ENCODE results near the gene ANTKMT.

ANTKMT gene

DNA sequence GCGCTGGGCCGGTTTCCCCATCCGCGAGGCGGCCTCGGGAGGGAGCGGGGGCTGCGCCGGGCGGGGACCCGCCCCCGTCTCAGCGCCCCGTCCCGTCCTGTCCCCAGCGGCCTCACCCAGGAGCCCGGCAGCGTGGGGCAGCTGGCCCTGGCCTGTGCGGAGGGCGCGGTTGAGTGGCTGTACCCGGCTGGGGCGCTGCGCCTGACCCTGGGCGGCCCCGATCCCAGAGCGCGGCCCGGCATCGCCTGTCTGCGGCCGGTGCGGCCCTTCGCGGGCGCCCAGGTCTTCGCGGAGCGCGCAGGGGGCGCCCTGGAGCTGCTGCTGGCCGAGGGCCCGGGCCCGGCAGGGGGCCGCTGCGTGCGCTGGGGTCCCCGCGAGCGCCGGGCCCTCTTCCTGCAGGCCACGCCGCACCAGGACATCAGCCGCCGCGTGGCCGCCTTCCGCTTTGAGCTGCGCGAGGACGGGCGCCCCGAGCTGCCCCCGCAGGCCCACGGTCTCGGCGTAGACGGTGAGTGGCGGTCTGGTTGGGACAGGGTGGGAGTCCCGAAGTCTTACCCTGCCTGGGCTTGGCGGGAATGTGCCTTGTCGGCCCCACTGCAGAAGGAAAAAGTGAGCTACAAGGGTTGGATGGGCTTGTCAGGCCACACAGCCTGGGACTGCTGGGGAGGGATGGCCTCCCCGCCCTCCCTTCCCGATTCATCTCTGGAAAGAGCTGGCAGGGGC lies 5.3 kb upstream of the ANTKMT start:
- peak; percentile 50 to 68 for DNase-seq

DNA sequence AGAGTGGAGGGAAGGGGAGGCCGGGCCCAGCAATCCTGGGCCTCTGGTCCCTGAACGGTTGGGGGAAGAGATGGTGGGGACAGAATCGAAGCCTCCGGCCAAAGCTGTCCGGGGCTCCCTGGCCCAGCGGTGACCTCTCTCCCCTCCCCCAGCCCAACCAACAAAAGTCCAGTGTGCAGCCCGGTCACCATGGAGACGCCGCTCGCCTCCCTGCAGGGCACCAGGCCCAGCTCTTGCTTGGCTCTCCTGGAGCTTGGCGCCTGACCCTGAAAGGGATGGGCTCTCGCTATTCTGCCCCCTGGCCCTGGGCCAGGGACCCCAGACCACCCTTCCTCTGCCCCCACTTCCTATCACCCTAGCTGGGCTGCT lies 4.8 kb upstream of the ANTKMT start:
- DNase-seq = no peak

DNA sequence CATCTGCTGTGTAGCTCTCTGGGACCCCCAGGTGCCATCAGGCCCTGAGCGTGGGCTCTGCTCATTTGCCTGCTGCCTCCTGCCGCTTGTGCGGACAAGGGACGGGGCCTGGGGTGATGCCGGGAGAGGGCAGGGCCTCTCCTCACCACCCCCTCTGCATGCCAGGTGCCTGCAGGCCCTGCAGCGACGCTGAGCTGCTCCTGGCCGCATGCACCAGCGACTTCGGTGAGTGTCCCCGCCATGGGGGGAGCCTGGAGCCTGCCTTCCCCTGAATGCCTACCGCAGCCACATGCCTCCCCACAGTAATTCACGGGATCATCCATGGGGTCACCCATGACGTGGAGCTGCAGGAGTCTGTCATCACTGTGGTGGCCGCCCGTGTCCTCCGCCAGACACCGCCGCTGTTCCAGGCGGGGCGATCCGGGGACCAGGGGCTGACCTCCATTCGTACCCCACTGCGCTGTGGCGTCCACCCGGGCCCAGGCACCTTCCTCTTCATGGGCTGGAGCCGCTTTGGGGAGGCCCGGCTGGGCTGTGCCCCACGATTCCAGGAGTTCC lies 4.1 kb upstream of the ANTKMT start:
- DNase-seq = no peak

DNA sequence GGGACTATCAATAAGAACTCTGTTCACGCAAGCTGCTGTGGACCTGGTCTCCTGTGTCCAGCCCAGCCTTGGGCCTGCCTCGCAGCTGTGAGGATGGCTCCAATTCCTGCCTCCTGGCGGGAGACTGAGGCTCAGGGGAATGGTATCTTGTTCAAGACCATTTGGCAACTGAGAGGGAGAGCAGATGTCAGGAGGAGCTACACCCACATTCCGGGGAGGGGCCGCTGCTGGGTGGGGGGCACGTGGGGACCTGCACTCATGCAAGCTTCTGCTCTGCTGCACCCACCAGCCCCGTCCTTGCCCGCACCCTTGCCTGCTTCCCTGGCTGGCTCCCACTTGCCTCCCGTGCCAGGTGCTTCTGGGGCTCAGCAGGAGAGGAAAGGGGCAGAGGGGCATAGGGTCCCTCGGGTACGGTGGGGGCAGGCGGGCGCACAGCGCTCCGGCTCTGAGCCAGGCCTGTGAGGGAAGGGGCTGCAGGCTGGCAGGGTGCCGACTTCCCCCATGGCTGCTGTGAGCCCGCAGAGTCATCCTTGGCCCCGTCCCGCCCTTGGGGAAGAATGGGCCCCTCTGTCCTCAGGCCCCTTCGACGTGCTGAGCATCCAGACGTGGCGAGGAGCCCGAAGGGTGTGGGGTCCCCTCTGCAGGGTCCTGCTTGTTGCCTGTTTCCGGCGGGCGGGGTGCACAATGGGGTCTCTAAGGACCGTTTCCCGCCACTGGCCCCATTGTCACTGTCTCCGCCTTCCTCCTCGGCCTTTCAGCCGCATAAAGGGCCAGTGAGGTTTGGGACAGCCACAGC lies 3.3 kb upstream of the ANTKMT start:
- no peak for DNase-seq

DNA sequence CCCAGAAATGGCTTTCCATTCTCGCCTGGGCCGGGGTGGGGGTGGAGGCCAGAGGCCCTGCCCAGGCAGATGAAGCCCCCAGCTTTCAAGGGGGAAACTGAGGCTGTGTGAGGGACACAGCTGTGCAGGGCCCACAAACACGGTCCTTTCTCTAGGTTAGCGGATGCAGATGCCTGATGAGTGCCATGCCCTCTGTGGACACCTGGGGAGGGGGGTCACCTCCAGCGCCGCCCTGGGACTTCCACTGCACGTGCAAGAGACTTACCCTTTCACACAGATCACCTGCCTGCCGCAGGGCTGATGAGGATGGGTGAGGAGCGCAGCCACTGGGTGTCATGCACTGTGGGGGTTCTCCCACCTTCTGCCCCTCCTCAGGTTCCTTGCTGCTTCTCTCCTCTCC lies 2.6 kb upstream of the ANTKMT start:
- DNase-seq = no peak

DNA sequence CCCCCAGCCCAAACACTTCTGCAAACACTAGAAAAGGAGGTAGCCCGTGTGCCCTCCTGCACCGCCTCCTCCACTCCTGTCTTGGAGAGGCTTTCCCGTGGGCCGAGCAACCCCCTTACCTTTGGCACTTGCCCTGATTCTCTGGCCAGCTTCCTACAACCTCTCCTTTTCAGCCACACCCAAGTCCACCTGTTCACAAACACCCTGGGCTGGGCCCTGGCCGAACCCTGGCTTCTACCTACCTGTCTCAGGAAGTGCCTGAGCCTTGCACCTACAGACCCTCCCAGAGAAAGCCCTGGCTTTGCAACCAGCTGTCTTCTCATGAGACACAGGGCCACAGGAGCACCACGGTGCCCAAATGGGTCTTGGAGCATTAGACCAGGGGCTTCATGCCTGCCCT lies 2.0 kb upstream of the ANTKMT start:
- DNase-seq = no peak

DNA sequence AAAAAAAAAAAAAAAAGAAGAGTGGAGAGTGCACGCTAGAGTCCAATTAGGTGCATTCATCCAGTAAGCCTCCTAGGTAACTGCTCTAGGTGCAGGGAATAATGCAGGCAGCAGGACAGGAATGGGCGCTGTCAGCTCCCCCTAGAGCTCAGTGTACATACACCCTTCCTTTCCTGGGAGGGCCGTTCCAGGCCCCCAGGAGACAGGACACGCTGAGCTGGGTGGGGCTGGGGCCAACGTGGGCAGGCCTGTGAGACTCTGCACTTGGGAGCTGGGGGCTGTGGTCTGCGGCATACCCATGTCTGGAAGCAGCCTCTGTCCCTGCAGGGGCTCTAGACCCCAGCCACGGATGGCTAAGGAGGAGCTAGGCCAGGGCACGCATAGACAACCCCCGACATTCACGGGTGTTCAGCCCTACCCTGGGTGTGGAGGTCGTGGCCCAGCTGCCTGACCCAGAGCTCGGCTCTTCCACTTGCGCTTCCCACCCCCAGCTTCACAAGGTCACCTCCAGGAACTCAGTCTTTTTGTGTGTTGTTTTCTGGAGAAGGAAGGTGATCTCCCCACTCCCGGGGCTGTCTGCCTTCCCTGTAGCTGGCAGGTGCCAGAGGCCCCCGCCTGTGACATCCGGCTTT lies 1.0 kb upstream of the ANTKMT start:
- DNase-seq = no peak

DNA sequence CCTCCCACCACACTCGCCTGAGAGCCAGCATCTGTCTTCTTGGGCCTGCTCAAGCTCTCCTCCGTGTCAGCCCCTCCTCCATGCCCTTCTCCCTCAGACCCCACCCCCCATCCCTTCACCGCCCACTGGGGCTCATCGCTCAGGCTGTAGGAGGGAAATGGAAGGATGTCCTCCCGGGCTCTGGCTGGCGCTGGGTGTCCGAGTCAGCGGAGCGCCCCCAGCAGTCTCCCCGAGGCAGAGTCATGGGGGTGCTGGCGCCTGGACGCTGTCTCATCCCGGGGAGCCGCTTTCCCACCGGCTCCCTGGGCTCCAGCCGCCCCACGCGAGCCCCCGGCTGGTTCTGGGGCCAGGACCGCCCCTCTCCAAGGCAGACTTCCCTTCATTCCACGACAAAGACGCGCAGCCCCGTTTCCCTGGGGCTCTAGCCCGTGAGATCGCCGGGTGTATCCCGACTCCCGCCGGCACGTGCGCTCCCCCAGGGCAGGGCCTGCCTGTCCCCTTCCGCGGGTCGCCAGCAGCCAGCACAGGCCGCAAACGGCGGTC lies 428 bp upstream of the ANTKMT start:
- DNase-seq = peak; percentile 74 to 78

DNA sequence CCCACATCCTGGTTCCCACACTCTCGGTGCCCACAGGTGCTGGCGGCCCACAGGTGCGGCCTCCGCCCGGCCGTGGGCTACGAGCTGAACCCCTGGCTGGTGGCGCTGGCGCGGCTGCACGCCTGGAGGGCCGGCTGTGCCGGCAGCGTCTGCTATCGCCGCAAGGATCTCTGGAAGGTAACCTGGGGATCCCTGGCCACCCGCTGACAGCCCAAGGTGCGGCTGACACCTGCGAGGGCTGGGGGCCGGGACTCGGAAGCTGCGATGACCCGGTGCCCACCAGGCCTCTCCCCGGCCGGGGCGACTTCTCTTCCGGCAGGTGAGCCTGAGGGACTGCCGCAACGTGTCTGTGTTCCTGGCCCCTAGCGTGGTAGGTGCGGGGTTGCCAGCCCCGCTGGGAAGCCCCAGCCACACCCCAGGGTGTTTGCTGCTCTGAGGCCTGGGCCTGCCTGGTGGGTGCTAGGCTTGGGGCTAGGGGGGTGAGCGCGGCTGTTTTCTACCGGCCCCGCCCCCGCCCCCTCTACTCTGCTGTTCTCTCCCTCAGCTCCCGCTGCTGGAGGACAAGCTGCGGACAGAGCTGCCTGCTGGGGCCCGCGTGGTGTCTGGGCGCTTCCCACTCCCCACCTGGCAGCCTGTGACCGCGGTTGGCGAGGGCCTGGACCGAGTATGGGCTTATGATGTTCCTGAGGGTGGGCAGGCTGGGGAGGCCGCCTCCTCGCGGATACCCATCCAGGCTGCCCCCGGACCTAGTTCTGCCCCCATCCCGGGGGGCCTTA lies 1.0 kb downstream of the ANTKMT start:
- no peak for DNase-seq

DNA sequence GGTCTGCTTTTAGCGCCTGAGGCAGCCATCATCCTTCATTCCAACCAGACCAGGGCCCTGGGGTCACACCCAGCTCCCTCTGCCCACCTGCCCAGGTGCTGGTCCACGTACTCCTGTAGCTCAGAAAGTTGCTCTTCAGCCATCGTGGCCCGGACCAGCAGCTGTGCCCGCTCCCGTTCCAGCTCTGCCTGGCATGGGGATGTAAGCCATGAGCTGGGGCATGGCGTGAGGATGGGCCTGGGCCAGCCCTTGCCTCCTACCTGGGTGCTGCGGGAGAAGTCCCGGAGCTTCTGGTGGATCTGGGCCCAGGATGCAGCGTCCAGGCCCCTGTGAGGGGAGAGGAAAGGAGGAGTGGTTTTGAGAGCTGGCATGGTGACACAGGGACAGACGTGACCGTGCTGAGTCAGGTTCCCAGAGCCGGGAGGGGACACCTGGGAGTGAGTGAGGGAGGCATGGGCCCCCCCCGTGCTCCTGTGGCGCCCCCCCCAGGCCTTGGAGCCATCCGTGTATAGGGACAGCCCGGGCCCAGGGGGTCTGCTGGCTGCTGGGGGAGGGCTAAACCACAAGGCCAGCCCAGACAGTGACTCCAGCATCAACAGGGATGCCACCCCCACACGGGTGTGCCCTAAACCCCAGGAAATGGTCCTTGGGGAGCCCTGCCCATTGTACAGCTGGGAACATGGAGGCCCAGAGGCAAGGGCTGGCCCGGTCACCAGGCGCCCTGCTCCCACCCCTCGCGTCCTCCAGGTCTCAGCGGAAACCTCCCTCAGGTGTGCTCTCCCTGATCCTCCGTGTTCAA lies 2.1 kb downstream of the ANTKMT start:
- no peak for DNase-seq

DNA sequence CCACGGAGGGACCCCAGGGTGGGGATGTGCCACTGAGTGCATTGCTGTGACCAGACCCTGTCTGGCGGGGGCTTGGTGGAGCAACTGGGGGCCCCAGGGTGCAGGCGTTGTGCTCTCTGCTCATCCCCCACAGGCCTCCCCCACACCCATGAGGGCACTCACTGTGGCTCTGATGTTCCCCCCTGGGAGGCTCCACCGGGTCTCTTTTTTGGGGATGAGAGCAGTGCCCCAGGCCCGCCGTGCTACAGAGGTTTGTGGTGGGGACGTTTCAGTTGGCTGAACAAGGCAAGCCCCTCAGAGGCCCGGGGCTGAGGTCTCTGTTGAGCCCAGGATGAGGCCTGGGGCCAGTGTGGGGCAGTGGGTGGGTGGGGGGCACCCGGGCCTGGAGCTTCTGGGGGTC lies 2.7 kb downstream of the ANTKMT start:
- DNase-seq = no peak

DNA sequence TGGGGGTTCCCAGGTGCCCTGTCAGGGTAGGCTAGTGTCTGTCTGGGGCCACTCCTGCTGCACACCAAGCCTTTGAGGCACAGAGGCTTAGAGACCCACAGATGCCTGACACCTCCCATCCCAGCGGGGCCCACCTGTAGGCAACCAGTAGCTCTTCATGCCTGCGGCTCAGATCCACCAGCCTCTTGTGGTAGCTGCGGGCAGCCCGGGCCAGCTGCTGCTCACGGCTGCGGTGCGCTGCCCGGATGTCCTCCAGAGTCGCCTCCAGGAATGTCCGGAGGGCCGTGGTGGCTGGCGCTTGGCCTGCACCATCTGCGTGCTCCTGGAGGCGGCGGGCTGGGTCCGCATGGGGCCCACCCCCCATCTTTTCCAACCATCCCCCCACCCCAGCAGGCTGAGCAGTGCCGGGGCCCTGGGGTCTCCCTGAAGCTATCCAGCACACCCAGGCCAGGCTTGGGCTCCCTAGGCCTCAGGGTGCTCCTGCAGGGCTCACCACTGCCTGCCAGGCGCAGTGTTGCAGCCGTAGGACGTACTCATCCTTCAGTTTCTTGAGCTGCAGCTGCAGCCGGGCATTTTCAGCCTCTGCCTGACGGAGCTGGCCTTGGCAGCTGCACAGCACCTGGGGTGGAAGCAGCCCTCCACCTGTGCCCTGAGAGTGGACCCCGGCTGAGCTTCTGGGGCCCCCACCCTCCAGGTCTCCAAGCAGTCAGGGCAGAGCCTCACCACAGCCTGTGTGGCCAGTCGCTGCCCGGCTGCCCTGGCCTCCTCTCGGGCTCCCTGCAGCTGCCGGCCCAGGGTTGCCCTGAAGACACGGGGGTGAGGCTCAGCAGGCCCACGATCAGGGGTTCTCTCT lies 3.5 kb downstream of the ANTKMT start:
- no peak for DNase-seq

DNA sequence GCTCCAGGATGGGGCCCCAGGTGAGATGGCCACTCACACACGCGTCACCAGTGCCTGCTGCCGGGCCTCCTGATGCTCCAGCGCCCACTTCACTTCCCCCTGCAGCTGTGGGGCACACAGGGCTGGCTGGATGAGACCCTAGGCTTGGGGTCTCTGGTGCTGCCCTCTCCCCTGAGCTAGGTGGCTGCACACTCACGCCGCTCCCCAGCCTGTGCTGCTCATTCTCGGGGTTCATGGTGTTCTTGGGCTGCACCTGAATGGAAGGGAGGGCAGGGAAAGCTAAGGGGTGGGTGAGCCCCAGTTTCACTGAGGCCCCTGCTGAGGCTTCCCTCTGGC lies 4.1 kb downstream of the ANTKMT start:
- no peak for DNase-seq

DNA sequence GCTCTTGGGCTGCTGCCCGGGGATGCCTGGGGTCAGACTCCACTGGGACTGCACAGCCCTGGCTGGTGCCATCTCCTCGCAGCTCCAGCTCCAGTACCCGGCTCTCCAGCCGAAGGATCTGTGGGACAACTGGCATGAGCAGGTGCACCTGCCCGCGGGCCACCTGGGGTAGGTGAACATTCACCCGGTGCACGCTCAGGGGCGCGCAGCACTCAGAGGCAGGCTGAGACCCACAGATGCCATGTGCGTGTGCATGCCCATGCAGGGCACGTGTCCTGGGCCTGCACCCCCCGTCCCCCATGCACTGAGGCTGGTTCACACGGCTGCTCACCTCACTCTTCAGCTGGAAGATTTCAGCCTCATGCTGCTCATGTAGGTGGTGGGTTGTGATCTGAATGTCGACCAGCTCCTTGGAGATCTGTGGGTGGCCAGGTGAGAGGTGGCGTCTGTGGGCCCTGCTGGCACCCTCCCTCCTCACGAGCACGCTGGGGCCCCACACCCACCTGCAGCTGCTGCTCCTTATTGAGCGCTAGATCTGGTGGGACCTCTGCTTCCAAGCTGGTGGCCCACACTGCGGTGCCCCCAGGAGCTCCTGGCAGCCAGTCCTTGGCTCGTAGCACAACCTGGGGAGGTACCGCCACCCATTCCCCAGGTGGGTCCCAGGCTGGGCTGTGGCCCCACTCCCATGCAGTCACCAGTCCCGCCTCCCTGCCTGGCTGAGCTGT lies 4.7 kb downstream of the ANTKMT start:
- DNase-seq = no peak

DNA sequence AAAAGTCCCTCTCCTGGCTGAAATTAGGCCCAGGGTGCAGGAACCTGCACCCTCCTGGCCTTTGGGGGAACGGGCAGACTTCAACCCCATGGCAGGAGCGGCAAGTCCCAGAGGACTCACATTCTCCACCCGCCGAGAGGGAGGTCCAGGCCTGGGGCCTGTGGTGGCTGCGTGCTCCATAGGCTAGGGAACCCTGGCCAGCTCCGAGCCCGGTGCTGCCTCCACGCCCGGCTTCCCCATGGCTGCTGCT lies 5.2 kb downstream of the ANTKMT start:
- no peak for DNase-seq

DNA sequence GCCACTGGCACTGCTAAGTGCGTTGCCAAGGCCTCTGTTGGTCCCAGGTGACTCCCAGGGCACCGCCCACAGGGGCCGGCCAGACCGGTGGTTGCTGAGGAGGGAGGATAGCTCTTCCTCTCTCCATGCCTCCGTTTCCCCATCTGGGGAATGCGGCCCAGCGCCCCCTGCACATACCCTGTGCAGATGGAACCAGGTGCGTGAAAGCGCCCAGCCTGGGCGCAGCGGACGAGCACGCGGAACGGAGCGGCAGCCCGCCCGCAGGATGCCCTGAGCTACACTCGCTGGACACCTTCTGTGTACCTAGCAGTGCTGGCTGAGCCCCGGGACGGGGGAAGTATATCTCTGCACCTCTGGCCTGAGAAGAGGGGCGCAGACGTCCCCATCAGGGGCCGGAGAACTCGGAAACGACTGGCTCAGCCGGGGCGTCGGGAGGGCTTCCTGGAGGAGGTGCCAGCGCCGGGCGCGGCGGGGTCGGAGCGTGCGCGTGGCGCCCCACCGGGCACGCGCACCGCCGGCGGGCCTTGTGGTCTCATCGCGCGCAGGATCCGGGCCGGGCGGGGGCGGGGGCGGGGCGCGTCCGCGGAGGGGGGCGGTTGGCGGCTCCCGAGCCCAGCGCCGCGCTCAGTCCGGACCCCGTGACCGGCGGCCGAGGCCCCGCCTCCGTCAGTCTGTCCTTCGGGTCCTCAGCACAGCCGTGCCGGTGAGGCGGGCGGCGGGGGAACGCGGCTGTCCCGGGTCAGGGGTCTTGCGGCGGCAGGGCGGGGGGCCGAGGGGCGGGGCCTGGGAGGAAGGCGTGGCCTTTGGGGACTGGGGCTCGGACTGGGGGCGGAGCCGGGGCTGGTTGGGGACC lies 5.7 kb downstream of the ANTKMT start, which contains the start of the genes CCDC78 and HAGHL:
Gene CCDC78, minus strand, starts transcription at position 6 of the 853 bp plus-strand sequence. CDS start 76 bp downstream, outside the sequence.
Gene HAGHL, plus strand, starts transcription at position 669 of the 853 bp plus-strand sequence. CDS start 404 bp downstream, outside the sequence.
- peak; percentile 77 to 78 for DNase-seq

DNA sequence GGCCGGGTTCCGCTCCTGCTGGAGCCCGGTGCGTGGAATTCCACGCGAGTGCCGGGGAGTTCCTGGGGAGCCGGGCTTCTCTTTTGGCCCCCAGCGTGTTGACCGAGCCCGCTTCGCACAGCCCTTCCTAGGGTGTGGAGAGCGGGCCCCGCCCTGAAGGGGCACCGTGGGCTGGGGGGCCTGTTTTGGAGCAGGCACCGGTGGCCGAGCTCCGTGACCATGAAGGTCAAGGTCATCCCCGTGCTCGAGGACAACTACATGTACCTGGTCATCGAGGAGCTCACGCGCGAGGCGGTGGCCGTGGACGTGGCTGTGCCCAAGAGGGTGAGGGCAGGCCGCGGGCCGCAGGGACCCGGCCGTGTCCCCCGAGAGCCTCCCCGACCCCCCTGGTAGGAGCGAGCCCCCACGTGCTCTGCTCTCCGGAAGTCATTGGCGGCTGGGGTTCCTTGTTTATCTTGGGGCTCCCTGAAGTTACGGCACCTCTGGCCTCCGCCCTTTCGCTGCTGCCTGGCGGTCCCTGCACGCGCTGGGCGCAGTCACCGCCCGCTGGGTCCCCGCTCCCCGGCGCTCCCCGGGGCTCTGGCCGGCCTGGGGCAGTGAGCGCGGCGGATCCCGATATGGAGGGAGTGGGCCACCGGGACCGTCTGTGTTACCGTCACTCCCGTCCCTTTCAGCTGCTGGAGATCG lies 6.5 kb downstream of the ANTKMT start:
- DNase-seq = peak; percentile 51 to 59

DNA sequence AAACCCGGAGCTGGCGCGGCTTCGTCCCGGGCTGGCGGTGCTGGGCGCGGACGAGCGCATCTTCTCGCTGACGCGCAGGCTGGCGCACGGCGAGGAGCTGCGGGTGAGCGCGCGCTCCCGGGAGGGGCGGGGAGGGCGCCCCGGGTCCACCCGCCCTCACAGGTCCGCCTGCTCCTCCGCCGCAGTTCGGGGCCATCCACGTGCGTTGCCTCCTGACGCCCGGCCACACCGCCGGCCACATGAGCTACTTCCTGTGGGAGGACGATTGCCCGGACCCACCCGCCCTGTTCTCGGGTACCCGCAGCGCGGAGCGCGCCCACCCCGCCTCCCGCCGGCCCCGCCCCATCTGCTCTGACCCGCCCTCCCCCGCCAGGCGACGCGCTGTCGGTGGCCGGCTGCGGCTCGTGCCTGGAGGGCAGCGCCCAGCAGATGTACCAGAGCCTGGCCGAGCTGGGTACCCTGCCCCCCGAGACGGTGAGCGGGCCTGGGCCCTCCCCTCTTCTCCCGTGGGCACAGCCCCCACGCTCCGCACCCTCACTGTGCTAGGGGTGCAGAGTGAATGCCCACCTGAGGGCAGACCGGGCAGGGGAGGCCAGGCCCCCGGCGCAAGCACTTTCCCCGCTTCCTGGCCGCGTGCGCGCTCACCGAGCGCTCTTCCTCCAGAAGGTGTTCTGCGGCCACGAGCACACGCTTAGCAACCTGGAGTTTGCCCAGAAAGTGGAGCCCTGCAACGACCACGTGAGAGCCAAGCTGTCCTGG lies 7.4 kb downstream of the ANTKMT start:
- DNase-seq = peak; percentile 73 to 78
